ENCODE results near the gene CFAP119.

CFAP119 gene

GRCh38 chr16:30744183-30744582 is 17.7 kb downstream of the CFAP119 start:
- peaks cover 5% of the 10 kb centered on the region for H3K4me1 ChIP-seq (ENCODE audit: low read length)
- no peaks in the 10 kb centered on the region for H3K27me3 ChIP-seq (ENCODE audit: low read depth, low read length)
- no peaks in the 10 kb centered on the region for H3K9me3 ChIP-seq (ENCODE audit: insufficient read depth, low read length)
- no peak overlapping the region for H3K9ac ChIP-seq (ENCODE audit: low read length)
- peaks cover 35% of the 10 kb centered on the region for H3K36me3 ChIP-seq (replicated peaks; ENCODE audit: low read depth, low read length)
- no peak overlapping the region for H3K4me3 ChIP-seq (ENCODE audit: low read length)
- peaks cover 7% of the 10 kb centered on the region for H3K79me2 ChIP-seq (ENCODE audit: low read length)
- no peaks in the 10 kb centered on the region for H4K20me1 ChIP-seq (ENCODE audit: insufficient read depth, low read length)
- H2AFZ ChIP-seq (ENCODE audit: low read depth, low read length) = no peak overlapping the region
- no peak overlapping the region for H3K27ac ChIP-seq (ENCODE audit: low read length)
- H3K4me2 ChIP-seq (ENCODE audit: low read length) = no peak overlapping the region
- no peak for TF ChIP-seq EZH2phosphoT487 (IDR thresholded peaks at IDR 0.05; ENCODE audit: low read depth)
- no peak for TF ChIP-seq CTCF (IDR thresholded peaks at IDR 0.05; ENCODE audit: low read depth, low read length)

GRCh38 chr16:30743716-30744115 is 18.1 kb downstream of the CFAP119 start:
- peaks cover 2% of the 10 kb centered on the region for H3K79me2 ChIP-seq (ENCODE audit: low read length)
- TF ChIP-seq EZH2phosphoT487 (IDR thresholded peaks at IDR 0.05; ENCODE audit: low read depth) = no peak
- TF ChIP-seq CTCF (IDR thresholded peaks at IDR 0.05; ENCODE audit: low read depth, low read length) = no peak
- H3K4me2 ChIP-seq (ENCODE audit: low read length) = no peak overlapping the region
- H3K27me3 ChIP-seq (ENCODE audit: low read depth, low read length) = no peaks in the 10 kb centered on the region
- no peaks in the 10 kb centered on the region for H4K20me1 ChIP-seq (ENCODE audit: insufficient read depth, low read length)
- H3K36me3 ChIP-seq (replicated peaks; ENCODE audit: low read depth, low read length) = peaks cover 40% of the 10 kb centered on the region
- no peaks in the 10 kb centered on the region for H3K9me3 ChIP-seq (ENCODE audit: insufficient read depth, low read length)
- no peak overlapping the region for H3K9ac ChIP-seq (ENCODE audit: low read length)
- H3K4me3 ChIP-seq (ENCODE audit: low read length) = no peak overlapping the region
- H3K27ac ChIP-seq (ENCODE audit: low read length) = no peak overlapping the region
- H2AFZ ChIP-seq (ENCODE audit: low read depth, low read length) = no peak overlapping the region
- peaks cover 5% of the 10 kb centered on the region for H3K4me1 ChIP-seq (ENCODE audit: low read length)

GRCh38 chr16:30741461-30741914 is 20.4 kb downstream of the CFAP119 start:
- TF ChIP-seq EZH2phosphoT487 (IDR thresholded peaks at IDR 0.05; ENCODE audit: low read depth) (no peak), CTCF (IDR thresholded peaks at IDR 0.05; ENCODE audit: low read depth, low read length) (no peak)
- Histone ChIP-seq H3K9ac (ENCODE audit: low read length) (no peak overlapping the region), H4K20me1 (ENCODE audit: insufficient read depth, low read length) (no peaks in the 10 kb centered on the region), H3K27me3 (ENCODE audit: low read depth, low read length) (no peaks in the 10 kb centered on the region), H3K27ac (ENCODE audit: low read length) (no peak overlapping the region), H3K4me1 (ENCODE audit: low read length) (no peaks in the 10 kb centered on the region), H3K79me2 (ENCODE audit: low read length) (no peaks in the 10 kb centered on the region; the same call in 1 of the 2 replicates), H2AFZ (ENCODE audit: low read depth, low read length) (no peak overlapping the region), H3K4me3 (ENCODE audit: low read length) (no peak overlapping the region), H3K4me2 (ENCODE audit: low read length) (no peak overlapping the region), H3K9me3 (ENCODE audit: insufficient read depth, low read length) (no peaks in the 10 kb centered on the region), H3K36me3 (replicated peaks; ENCODE audit: low read depth, low read length) (peaks cover 57% of the 10 kb centered on the region)

- no peaks in the 10 kb centered on the region; the same call in 1 of the 2 replicates for H3K79me2 ChIP-seq (ENCODE audit: low read length)
- no peaks in the 10 kb centered on the region for H3K9me3 ChIP-seq (ENCODE audit: insufficient read depth, low read length)
- peaks cover 65% of the 10 kb centered on the region for H3K36me3 ChIP-seq (replicated peaks; ENCODE audit: low read depth, low read length)
- no peak for TF ChIP-seq CTCF (IDR thresholded peaks at IDR 0.05; ENCODE audit: low read depth, low read length)
- no peak for TF ChIP-seq EZH2phosphoT487 (IDR thresholded peaks at IDR 0.05; ENCODE audit: low read depth)
- no peaks in the 10 kb centered on the region for H3K4me1 ChIP-seq (ENCODE audit: low read length)
- H3K27ac ChIP-seq (ENCODE audit: low read length) = no peak overlapping the region
- H2AFZ ChIP-seq (ENCODE audit: low read depth, low read length) = no peak overlapping the region
- no peaks in the 10 kb centered on the region for H3K27me3 ChIP-seq (ENCODE audit: low read depth, low read length)
- H3K9ac ChIP-seq (ENCODE audit: low read length) = no peak overlapping the region
- no peak overlapping the region for H3K4me2 ChIP-seq (ENCODE audit: low read length)
- H3K4me3 ChIP-seq (ENCODE audit: low read length) = no peak overlapping the region
- no peaks in the 10 kb centered on the region for H4K20me1 ChIP-seq (ENCODE audit: insufficient read depth, low read length)
Measured at GRCh38 chr16:30740364-30741251, 21.3 kb downstream of the CFAP119 start.
